ENCODE data around the gene NETO2. TPM values are rescaled to one million over a fixed set of nuclear protein-coding genes. Genes with fewer than 3 reads are reported as not detected.
"Not testable (repeated sequence)": the region's sequence is repeated elsewhere in the genome, so short reads cannot be mapped to it uniquely, and the experiment has no call there.

The NETO2 gene
- polyA plus RNA-seq, 1 experiment, result 42.2 TPM

DNA sequence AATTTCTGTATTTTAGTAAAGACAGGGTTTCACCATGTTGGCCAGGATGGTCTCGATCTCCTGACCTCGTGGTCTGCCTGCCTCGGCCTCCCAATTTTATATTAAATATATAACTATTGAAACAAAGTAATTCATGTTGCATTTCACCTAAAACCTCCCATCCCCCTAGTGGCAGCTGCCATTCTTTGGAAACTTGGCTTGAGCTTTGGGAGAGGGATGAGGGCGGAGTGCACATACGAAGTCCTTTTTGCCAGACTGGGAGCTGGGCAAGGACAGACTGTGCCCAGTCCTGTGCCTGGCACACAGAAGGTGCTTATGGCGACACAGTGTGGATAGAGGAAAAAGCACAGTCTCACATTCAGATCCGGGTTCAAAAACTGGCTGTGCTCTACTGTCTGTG is 83.8 kb downstream of the NETO2 start:
- TF ChIP-seq, protein P1, sequence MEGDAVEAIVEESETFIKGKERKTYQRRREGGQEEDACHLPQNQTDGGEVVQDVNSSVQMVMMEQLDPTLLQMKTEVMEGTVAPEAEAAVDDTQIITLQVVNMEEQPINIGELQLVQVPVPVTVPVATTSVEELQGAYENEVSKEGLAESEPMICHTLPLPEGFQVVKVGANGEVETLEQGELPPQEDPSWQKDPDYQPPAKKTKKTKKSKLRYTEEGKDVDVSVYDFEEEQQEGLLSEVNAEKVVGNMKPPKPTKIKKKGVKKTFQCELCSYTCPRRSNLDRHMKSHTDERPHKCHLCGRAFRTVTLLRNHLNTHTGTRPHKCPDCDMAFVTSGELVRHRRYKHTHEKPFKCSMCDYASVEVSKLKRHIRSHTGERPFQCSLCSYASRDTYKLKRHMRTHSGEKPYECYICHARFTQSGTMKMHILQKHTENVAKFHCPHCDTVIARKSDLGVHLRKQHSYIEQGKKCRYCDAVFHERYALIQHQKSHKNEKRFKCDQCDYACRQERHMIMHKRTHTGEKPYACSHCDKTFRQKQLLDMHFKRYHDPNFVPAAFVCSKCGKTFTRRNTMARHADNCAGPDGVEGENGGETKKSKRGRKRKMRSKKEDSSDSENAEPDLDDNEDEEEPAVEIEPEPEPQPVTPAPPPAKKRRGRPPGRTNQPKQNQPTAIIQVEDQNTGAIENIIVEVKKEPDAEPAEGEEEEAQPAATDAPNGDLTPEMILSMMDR (IDR thresholded peaks at IDR 0.05; ENCODE audit: low read depth, low read length), result no peak
- ChIA-PET POLR2A (no interaction called here), CTCF (interaction anchor here (1.1 kb wide), 1 partner anchor 22 kb away, joined by 4 read pairs; no protein-coding TSS in a partner anchor)
- H3K9me3 ChIP-seq (ENCODE audit: control insufficient read depth, insufficient read depth, low read length), result no peaks in the 10 kb centered on the region; the same call in 1 of the 2 replicates
- no peak overlapping the region for H3K4me3 ChIP-seq (ENCODE audit: low read depth, low read length)
- DNase-seq (ENCODE audit: low read depth, low spot score), result no peak
- no peak overlapping the region for H3K27ac ChIP-seq (ENCODE audit: low read depth, low read length)
- peaks cover 7% of the 10 kb centered on the region for H3K27me3 ChIP-seq (ENCODE audit: control insufficient read depth, insufficient read depth, low read length)

DNA sequence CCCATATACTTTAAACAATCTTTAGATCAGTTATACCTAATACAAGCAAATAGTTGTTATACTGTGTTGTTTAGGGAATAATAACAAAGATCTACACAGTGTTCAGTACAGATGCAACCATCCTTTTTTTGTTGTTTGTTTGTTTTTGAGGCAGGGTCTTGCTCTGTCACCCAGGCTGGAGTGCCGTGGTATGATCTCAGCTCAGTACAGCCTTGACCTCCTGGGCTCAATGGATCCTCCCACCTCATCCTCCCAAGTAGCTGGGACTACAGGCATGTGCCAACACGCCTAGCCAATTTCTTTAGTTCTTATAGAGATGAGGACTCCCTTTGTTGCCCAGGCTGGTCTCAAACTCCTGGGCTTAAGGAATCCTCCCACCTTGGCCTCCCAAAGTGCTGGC is 84.6 kb downstream of the NETO2 start:
- POLR2A ChIA-PET, result not testable (repeated sequence)

DNA sequence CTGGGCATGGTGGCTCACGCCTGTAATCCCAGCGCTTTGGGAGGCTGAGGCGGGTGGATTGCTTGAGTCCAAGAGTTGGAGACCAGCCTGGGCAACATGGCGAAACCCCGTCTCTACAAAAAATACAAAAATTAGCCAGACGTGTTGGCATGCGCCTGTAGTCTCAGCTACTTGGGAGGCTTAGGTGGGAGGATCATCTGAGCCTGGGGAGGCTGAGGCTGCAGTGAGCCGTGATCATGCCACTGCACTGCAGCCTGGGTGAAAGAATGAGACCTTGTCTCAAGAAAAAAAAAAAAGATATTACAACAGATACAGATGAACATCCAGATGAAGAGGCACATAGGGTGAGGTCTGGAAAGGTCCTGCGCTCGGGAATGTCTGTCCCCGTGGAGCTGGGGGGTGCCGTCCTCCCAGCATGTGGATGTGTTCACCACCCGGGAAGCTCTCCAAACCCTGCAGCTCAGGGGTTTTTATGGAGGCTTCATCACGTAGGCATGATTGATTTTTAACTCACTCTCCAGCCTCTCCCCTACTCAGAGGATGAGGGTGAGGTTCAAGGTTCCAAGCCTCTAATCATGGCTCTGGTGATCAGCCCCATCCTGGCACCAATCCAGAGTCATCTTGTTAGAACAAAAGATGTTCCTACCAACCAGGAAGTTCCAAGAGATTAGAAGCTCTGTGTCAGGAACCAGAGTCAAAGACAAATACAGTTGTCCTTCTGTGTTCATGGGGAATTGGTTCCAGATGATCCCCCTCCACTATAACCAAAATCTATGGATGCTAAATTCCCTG is 85.3 kb downstream of the NETO2 start:
- ChIA-PET CTCF (interaction anchor here (0.7 kb wide), 1 partner anchor 20 kb away, joined by 3 read pairs; no protein-coding TSS in a partner anchor), POLR2A (no interaction called here)
- H3K4me3 ChIP-seq (ENCODE audit: low read depth, low read length), result no peak overlapping the region
- H3K9me3 ChIP-seq (ENCODE audit: control insufficient read depth, insufficient read depth, low read length), result no peaks in the 10 kb centered on the region; the same call in 1 of the 2 replicates
- H3K27me3 ChIP-seq (ENCODE audit: control insufficient read depth, insufficient read depth, low read length), result peaks cover 7% of the 10 kb centered on the region
- DNase-seq (ENCODE audit: low read depth, low spot score), result no peak
- H3K27ac ChIP-seq (ENCODE audit: low read depth, low read length), result no peak overlapping the region
- TF ChIP-seq, protein P1 (IDR thresholded peaks at IDR 0.05; ENCODE audit: low read depth, low read length), result no peak

More for the DNA sequence above, 84.6 kb downstream of the NETO2 start:
- DNase-seq (ENCODE audit: low read depth, low spot score); H3K27me3 ChIP-seq (ENCODE audit: control insufficient read depth, insufficient read depth, low read length); H3K4me3 ChIP-seq (ENCODE audit: low read depth, low read length); H3K9me3 ChIP-seq (ENCODE audit: control insufficient read depth, insufficient read depth, low read length); H3K27ac ChIP-seq (ENCODE audit: low read depth, low read length): not testable (repeated sequence)
- CTCF ChIA-PET, result interaction anchor here (0.7 kb wide), 1 partner anchor 19 kb away, joined by 3 read pairs; no protein-coding TSS in a partner anchor

DNA sequence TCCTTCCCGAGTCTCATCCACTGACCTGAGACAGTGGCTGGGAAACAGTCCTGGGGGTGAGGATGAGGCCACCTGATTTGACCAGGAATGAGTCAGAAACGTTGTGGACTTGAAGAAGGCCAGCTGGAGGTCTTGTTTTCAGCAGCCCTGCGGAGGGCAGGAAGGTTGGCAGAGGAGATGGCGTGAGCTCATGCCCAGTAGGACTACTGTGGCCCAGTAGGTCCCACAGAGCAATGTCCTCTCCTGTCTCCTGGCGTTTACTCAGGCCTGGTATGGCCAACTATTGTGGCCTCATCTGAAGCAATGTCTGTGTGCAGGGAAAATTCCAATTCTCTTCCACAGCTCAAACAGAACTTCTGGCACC is 86.1 kb downstream of the NETO2 start:
- TF ChIP-seq, protein P1 (IDR thresholded peaks at IDR 0.05; ENCODE audit: low read depth, low read length), result no peak
- Histone ChIP-seq H3K27me3 (ENCODE audit: control insufficient read depth, insufficient read depth, low read length) (peaks cover 7% of the 10 kb centered on the region), H3K27ac (ENCODE audit: low read depth, low read length) (no peak overlapping the region), H3K4me3 (ENCODE audit: low read depth, low read length) (no peak overlapping the region), H3K9me3 (ENCODE audit: control insufficient read depth, insufficient read depth, low read length) (no peaks in the 10 kb centered on the region; the same call in 1 of the 2 replicates)
- ChIA-PET POLR2A (no interaction called here), CTCF (no interaction called here)
- no peak for DNase-seq (ENCODE audit: low read depth, low spot score)

- H3K4me3 ChIP-seq (ENCODE audit: low read depth, low read length), result no peak overlapping the region
- peaks cover 7% of the 10 kb centered on the region for H3K27me3 ChIP-seq (ENCODE audit: control insufficient read depth, insufficient read depth, low read length)
- H3K9me3 ChIP-seq (ENCODE audit: control insufficient read depth, insufficient read depth, low read length), result no peaks in the 10 kb centered on the region; the same call in 1 of the 2 replicates
- ChIA-PET CTCF (interaction anchor here (0.6 kb wide), 1 partner anchor 674 kb away, joined by 5 read pairs; no protein-coding TSS in a partner anchor), POLR2A (no interaction called here)
- no peak for DNase-seq (ENCODE audit: low read depth, low spot score)
- TF ChIP-seq, protein P1 (IDR thresholded peaks at IDR 0.05; ENCODE audit: low read depth, low read length), result no peak
- H3K27ac ChIP-seq (ENCODE audit: low read depth, low read length), result no peak overlapping the region
Observed at GRCh38 chr16:47056688-47057629, 86.8 kb downstream of the NETO2 start.

DNA sequence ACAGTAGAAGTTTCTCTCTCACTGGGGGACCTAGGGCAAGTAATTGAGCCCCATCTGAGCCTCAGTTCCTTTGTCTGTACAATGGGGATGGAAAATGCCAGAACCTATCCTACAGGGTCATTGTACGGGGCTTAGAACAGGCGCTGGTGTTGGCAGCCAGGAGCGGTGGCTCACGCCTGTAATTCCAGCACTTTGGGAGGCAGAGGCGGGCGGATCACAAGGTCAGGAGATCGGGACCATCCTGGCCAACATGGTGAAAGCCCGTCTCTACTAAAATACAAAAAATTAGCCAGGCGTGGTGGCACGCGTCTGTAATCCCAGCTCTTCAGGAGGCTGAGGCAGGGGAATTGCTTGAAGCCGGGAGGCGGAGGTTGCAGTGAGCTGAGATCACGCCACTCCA is 87.7 kb downstream of the NETO2 start:
- DNase-seq (ENCODE audit: low read depth, low spot score); POLR2A ChIA-PET; H3K27ac ChIP-seq (ENCODE audit: low read depth, low read length); H3K9me3 ChIP-seq (ENCODE audit: control insufficient read depth, insufficient read depth, low read length); H3K4me3 ChIP-seq (ENCODE audit: low read depth, low read length); H3K27me3 ChIP-seq (ENCODE audit: control insufficient read depth, insufficient read depth, low read length): not testable (repeated sequence)
- CTCF ChIA-PET, result interaction anchor here (0.6 kb wide), 1 partner anchor 675 kb away, joined by 5 read pairs; no protein-coding TSS in a partner anchor
